Heart left ventricle (tissue), 13 donors: ENCODE measurements around the gene TRPV4.

Experiments used
- POLR2A ChIP-seq, 2 donors: fragments of 450-650 bp; IDR thresholded peaks; one replicate each; pipeline ENCODE4 v1.6.1; 2017; ENCODE audit warnings: antibody characterized with exemption in 2 of 2, mild to moderate bottlenecking in 2 of 2, moderate library complexity in 2 of 2
- TF ChIP-seq, protein P1 (sequence below), 12 donors: fragments of 200-600 bp; sonication (generic) in 4 of 12; IDR thresholded peaks; one replicate each; pipeline versions ENCODE4 v1.5.0 to v1.8.0; 2018 to 2022; ENCODE audit warnings: antibody characterized with exemption in 12 of 12, mild to moderate bottlenecking in 5 of 12
- donor health status: ischemic (EF 13 %, LVEDD 7.1; RV severe dilation, severe dysfunction).
- donor health status: DM: no; HTN: yes; CAD: no.
- donor health status: DM: no; HTN: no; CAD: no.
- donor health status: ischemic (EF 25% LVEDD 6.9; RV normal size, moderate dysfunction).
- donor health status: ischemic (EF 25% LVEDD 5.7; RV mildly dilated, moderate dysfunction).
- donor health status: ischemic (EF 35%, LVEDD 5.7; RV mildly dilated, moderate dysfunction).
- donor health status: nonischemic (EF 11% LVEDD 7.7; RV severe dilation, severe dysfunction).
- donor health status: DM: yes; HTN: yes; CAD: no.
- donor health status: PGD.
- donor health status: ischemic (EF 29% LVEDD 5.4; RV normal size, mild dysfunction).
- donor health status: nonischemic (EF 23%, LVEDD 6.1; RV moderate dilation, normal function).

- TF ChIP-seq, protein P1, sequence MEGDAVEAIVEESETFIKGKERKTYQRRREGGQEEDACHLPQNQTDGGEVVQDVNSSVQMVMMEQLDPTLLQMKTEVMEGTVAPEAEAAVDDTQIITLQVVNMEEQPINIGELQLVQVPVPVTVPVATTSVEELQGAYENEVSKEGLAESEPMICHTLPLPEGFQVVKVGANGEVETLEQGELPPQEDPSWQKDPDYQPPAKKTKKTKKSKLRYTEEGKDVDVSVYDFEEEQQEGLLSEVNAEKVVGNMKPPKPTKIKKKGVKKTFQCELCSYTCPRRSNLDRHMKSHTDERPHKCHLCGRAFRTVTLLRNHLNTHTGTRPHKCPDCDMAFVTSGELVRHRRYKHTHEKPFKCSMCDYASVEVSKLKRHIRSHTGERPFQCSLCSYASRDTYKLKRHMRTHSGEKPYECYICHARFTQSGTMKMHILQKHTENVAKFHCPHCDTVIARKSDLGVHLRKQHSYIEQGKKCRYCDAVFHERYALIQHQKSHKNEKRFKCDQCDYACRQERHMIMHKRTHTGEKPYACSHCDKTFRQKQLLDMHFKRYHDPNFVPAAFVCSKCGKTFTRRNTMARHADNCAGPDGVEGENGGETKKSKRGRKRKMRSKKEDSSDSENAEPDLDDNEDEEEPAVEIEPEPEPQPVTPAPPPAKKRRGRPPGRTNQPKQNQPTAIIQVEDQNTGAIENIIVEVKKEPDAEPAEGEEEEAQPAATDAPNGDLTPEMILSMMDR (IDR thresholded peaks at IDR 0.05): peak; percentile 95 to 99 (median 98)
- no peak for TF ChIP-seq POLR2A (IDR thresholded peaks at IDR 0.05)
Measured at GRCh38 chr12:109844983-109845823, 12.0 kb upstream of the TRPV4 start.
